H1 (cell line): ENCODE measurements around the gene LY6G6F. TPM values are rescaled to one million over a fixed set of nuclear protein-coding genes. Genes with fewer than 3 reads are reported as not detected.

Experiments used
- E2F6 ChIP-seq: IDR thresholded peaks from 2 replicates; pipeline ENCODE4 v1.6.1; 2012; ENCODE audit warnings: inconsistent platforms
- KDM1A ChIP-seq: fragments of 200-600, 300-600 bp; sonication (generic); IDR thresholded peaks from 2 replicates; pipeline ENCODE4 v1.7.1; 2016; ENCODE audit warnings: mild to moderate bottlenecking, low read length, borderline replicate concordance
- KDM4A ChIP-seq: IDR thresholded peaks from one replicate; pipeline ENCODE4 v1.7.1; 2012; ENCODE audit warnings: low read depth, mild to moderate bottlenecking, moderate library complexity, low read length, inconsistent platforms; ENCODE audit not compliant: severe bottlenecking
- polyA plus RNA-seq, 7 experiments: library from polyadenylated mRNA; depleted of rRNA in 3 of 7; stranded (reverse) in 5 of 7; unstranded in 2 of 7; fragments of >200 nt in 5 of 7; fragments of 200-250 nt in 2 of 7; gene quantifications; 1 replicate in 5 of 7; 2 replicates in 1 of 7; 4 replicates in 1 of 7; pipeline versions ENCODE4 v1.2.1 to v1.2.3, GENCODE V29; 2011 to 2013; ENCODE audit warnings: missing spikeins in 2 of 7, mixed read lengths in 2 of 7
- total RNA-seq: library from RNA; stranded (reverse); fragmentation: NEBNext Ultra II Directional; extraction: Animal tissue kit (Norgen Biotek cat#: 25700); gene quantifications from 2 replicates; pipeline ENCODE4 v1.2.1, GENCODE V29; 2021

The LY6G6F gene
- total and polyA plus RNA-seq, 2 of the 8 experiments (the other 6 are each of a cell fraction or from before 2014, with no cell fraction given), result not detected

- TF ChIP-seq E2F6 (no peak), KDM4A (no peak), KDM1A (no peak)
These were observed 29.8 kb upstream of the LY6G6F start (continued) for GRCh38 chr6:31676904-31677303.
